T-helper 1 cell treated with Interleukin-12 subunit alpha and Interleukin-12 subunit beta and Interleukin-4 antibody, amounts not matched to agents 30 μg/mL and 1 μg/mL, for 36 hours (primary cell): ENCODE data around the gene EIF3K.

Experiments
- H3K27ac Mint-ChIP-seq: one replicate; pipeline ENCODE4 v1.8.0; 2021; ENCODE audit warnings: mild to moderate bottlenecking, mixed read lengths
- H3K27me3 Mint-ChIP-seq: one replicate; pipeline ENCODE4 v1.8.0; 2021; ENCODE audit warnings: low read depth, mixed read lengths
- H3K36me3 Mint-ChIP-seq: one replicate; pipeline ENCODE4 v1.8.0; 2021; ENCODE audit warnings: low read depth, mixed read lengths
- H3K4me1 Mint-ChIP-seq: one replicate; pipeline ENCODE4 v1.8.0; 2021; ENCODE audit warnings: low read depth, mixed read lengths
- H3K4me3 Mint-ChIP-seq: one replicate; pipeline ENCODE4 v1.8.0; 2021; ENCODE audit warnings: mild to moderate bottlenecking, moderate library complexity, mixed read lengths
- H3K9me3 Mint-ChIP-seq: one replicate; pipeline ENCODE4 v1.8.0; 2021; ENCODE audit warnings: mixed read lengths

Gene EIF3K

DNA sequence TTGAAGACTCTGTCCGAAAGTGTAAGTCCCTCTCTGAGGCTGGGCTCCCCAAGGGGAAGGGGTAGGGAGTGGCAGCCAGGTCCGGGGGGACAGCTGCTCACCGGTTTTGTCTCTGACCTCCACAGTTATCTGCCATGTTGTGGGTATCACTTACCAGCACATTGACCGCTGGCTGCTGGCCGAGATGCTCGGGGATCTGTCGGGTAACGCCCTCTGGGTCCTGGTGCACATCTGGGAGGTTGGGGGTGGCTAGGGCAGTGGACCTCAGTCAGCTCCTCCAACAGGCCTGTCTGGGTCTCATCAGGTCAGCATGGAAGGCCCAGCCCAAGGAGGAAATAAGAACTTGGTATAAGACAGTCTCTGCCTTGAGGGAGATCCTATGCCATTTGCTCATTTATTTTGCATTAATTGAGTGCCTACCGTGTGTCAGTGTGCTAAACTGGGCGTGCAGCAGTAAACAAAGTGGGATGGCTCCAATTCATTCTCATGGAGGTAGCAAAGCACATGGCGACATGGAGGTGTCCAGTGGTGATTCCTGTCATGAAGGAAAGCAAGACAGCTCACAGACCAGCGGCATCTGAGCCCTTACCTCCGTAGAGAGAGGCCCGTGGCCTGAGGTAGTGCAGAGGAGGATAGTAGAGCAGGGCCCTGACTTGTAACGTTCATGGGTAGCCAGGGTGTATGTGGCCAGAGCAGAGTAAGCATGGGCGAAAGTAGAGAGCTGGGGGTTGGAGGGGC, 13.7 kb downstream of the EIF3K start:
- Mint-ChIP-seq H3K9me3 (no peaks in the 10 kb centered on the region), H3K27ac (peak overlapping the region; percentile 59), H3K4me1 (peaks cover 24% of the 10 kb centered on the region), H3K27me3 (no peaks in the 10 kb centered on the region), H3K4me3 (no peak overlapping the region), H3K36me3 (peaks cover 28% of the 10 kb centered on the region)

DNA sequence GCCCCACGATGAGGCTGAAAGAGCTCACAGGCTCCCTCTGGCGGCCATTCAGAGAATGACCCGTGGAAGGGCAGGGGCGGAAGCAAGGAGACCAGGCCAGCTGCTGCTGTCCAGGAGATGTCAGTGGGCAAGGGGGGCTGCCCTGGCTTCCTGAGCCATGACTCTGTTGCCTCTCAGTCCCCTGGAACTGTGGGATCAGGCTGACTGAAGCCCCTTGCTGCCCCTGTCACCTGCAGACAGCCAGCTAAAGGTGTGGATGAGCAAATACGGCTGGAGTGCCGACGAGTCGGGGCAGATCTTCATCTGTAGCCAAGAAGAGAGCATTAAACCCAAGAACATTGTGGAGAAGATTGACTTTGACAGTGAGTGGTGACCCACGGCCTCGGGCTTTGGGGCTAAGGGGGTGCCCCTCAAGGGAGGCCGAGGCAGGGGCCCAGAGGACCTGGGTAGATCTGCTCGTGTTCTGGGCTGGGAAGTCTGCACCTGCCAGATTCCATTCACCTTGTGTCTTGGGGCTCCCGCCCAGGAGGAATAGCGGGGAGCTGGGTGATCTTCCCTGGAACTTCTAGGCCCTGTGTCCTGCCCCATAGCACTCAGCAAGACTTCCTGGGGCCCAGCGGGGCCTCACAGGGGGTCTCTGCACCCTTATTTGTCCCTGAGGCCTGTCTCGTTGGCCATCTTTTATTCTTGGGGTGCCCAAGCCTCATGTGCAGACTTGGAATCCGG, 15.9 kb downstream of the EIF3K start:
- Mint-ChIP-seq H3K4me3 (peak overlapping the region; percentile 6), H3K27ac (peak overlapping the region; percentile 83), H3K36me3 (peaks cover 22% of the 10 kb centered on the region), H3K9me3 (no peaks in the 10 kb centered on the region), H3K4me1 (peaks cover 23% of the 10 kb centered on the region), H3K27me3 (no peaks in the 10 kb centered on the region)

DNA sequence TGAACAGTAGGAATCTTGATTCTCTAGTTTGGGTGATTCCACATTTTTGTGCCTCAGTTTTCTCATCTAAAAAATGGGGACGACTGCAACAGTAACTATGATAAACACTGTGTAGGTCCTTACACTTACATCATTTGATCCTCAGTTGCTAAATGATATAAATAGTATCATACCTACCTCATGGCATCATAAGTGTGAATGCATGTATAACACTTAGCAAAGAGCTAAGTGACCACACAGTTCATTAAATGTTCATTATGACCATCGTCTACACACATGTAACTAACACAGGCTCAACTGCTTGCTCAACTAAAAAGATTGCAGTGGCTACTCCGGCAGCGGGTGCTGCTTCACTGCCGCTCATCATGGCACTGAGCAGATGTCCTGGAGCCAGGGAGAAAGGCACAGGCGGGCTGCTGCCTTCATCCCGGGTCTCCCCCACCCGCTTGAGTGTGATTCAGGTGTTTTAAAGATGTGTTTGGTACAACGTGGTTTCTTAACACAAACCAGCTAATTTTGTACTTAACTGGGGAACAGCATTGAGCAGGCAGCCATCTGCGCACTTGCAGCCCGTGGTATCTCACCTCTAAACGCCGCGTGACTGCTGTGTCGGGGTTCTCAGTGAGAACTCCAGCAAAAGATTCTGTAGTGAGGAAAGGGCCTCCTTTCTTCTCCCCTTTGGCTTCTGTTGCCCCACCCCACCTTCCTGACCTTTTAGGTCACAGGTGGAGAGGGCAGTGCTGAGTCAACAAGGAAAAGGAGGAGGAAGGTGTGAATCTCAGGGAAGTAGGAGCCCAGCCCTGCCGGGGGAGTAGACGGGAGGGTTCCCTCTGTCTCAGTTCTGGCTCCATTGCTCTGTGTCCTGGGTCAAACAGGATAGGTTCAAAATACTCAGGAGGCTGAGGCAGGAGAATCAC, 16.8 kb downstream of the EIF3K start:
- Mint-ChIP-seq H3K4me1 (peaks cover 23% of the 10 kb centered on the region), H3K27ac (peak overlapping the region; percentile 83), H3K27me3 (no peaks in the 10 kb centered on the region), H3K36me3 (peaks cover 22% of the 10 kb centered on the region), H3K9me3 (no peaks in the 10 kb centered on the region), H3K4me3 (no peak overlapping the region)

DNA sequence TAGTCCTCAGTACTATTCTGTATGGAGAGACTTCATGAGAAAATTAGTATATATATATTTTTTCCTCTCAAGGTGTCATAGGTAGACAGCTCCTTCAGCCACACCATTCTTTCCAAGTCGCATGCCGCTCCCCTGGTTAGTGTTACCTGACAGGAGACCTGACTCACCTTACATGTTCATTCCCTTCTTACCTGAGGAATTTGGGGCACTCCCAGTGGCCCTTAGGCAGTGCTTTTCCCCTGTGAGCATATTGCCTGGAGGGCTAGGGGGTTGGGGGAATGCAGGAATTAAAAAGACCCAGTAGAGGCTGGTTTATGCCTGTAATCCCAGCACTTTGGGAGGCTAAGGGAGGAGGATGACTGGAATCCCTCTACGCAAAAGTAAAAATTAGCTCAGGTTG, 19.5 kb downstream of the EIF3K start:
- no peak overlapping the region for H3K4me3 Mint-ChIP-seq
- H3K27ac Mint-ChIP-seq, result peak overlapping the region; percentile 20
- H3K27me3 Mint-ChIP-seq, result no peaks in the 10 kb centered on the region
- no peaks in the 10 kb centered on the region for H3K9me3 Mint-ChIP-seq
- H3K36me3 Mint-ChIP-seq, result peaks cover 8% of the 10 kb centered on the region
- H3K4me1 Mint-ChIP-seq, result peaks cover 24% of the 10 kb centered on the region

DNA sequence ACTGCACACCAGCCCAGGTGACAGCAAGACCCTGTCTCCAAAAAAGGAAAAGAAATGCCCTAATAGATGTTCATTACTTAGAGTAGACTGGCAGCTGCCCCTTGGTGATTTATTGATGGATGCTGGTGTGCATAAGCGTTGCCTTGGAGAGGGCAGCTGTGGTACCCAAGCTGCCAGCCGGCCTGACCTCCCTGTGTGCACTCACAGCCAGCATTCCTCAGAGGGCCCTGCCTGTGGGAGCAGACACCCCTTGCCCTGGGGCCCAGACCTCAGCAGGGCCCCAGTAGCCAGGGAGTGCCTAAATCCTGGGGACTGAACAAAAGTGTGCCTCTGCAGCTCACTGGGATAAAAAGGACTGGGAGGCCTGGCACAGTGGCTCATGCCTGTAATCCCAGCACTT, 20.7 kb downstream of the EIF3K start:
- Mint-ChIP-seq H3K4me1 (peaks cover 21% of the 10 kb centered on the region), H3K27me3 (no peaks in the 10 kb centered on the region), H3K4me3 (no peak overlapping the region), H3K27ac (no peak overlapping the region), H3K9me3 (no peaks in the 10 kb centered on the region), H3K36me3 (peaks cover 5% of the 10 kb centered on the region)

DNA sequence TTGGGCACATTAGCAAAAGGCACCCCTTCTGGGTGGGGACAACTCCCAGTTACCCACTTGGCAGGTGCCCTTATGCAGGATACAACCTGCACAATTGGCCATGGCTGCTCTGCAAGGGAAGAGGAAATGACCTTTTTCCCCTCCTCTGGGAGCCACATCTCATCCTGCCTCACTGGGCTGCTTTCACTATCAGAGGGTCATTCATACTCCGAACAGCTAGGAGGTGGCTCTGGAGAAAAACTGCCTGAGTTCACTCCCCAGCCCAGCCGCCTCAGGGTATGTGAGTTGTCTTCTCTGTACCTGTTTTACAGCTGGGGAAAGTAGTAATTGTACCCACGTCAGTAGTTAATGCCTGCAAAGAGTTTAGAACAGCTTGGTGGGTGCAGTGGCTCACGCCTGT, 21.4 kb downstream of the EIF3K start:
- no peak overlapping the region for H3K4me3 Mint-ChIP-seq
- peaks cover 3% of the 10 kb centered on the region for H3K36me3 Mint-ChIP-seq
- no peaks in the 10 kb centered on the region for H3K27me3 Mint-ChIP-seq
- H3K9me3 Mint-ChIP-seq, result no peaks in the 10 kb centered on the region
- peaks cover 20% of the 10 kb centered on the region for H3K4me1 Mint-ChIP-seq
- H3K27ac Mint-ChIP-seq, result no peak overlapping the region

DNA sequence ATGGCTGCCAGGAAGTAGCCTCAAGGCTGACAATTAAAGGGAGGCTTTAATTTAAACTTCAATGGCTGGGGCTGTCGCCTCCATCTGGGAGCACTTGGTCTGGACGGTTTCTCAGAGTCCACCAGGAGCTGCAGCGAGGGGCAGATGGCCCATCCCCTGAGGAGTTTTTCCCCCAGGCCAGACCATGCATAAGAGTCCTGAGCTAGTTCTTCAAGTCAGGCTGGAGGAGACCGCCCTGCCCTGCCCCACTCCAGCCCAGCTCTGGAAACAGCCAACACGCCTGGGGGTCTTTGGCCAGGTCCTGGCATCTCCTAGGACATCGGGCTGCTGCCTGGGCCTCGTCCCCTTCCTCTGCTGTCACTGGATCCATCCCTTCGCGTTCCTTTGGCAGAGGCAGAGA, 23.2 kb downstream of the EIF3K start:
- no peaks in the 10 kb centered on the region for H3K36me3 Mint-ChIP-seq
- no peaks in the 10 kb centered on the region for H3K9me3 Mint-ChIP-seq
- H3K4me1 Mint-ChIP-seq, result peaks cover 10% of the 10 kb centered on the region
- H3K27ac Mint-ChIP-seq, result no peak overlapping the region
- no peaks in the 10 kb centered on the region for H3K27me3 Mint-ChIP-seq
- H3K4me3 Mint-ChIP-seq, result no peak overlapping the region

DNA sequence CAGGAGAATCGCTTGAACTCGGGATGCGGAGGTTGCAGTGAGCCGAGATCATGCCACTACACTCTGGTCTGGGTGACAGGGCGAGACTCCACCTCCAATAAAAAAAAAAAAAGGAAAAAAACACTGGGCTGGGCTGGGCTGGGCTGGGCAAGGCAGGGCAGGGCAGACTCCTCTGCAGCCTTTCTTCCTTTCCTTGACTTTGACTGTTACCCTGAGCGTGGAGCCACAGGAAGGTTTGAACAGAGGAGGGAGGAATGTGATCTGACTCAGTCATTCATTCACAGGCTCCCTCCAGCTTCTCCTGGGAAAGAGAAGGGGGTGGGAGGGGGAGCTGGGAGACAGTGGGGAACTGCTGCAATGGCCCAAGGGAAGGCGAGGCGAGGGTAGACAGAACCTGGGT, 25.7 kb downstream of the EIF3K start:
- peaks cover 22% of the 10 kb centered on the region for H3K4me1 Mint-ChIP-seq
- no peak overlapping the region for H3K27ac Mint-ChIP-seq
- no peaks in the 10 kb centered on the region for H3K9me3 Mint-ChIP-seq
- H3K4me3 Mint-ChIP-seq, result no peak overlapping the region
- no peaks in the 10 kb centered on the region for H3K27me3 Mint-ChIP-seq
- peaks cover 17% of the 10 kb centered on the region for H3K36me3 Mint-ChIP-seq

DNA sequence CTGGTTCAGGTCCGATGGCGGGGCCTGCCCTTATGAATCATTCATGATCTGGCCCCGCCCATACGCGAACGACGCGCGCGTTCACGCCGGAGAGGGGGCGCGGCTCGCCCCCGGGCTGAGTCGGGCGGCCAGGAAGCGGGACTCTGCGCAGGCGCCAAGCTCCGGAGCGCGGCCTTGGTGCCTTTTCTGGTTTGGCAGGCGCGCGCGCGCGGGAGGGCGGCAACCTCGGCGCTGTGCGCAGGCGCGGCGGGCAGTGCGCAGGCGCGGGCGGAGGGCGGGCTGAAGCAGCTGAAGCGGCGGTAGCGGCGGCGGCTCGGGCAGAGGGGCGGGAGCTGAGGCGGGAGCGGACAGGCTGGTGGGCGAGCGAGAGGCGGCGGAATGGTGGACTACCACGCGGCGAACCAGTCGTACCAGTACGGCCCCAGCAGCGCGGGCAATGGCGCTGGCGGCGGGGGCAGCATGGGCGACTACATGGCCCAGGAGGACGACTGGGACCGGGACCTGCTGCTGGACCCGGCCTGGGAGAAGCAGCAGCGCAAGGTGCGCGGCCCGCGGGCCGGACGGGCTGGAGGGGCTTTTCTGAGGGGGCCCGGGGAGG, 28.5 kb downstream of the EIF3K start, which contains the start of gene ACTN4:
Gene ACTN4 (plus strand): TSS at position 282 of the 598 bp plus-strand sequence. CDS start 97 bp downstream, at position 379.
- Mint-ChIP-seq H3K27ac (peak within 1 kb of the TSS; percentile 87), H3K4me3 (peak within 1 kb of the TSS; percentile 97), H3K27me3 (no peaks in the 10 kb centered on the region), H3K9me3 (no peaks in the 10 kb centered on the region), H3K36me3 (peaks cover 19% of the 10 kb centered on the region), H3K4me1 (peaks cover 39% of the 10 kb centered on the region)

DNA sequence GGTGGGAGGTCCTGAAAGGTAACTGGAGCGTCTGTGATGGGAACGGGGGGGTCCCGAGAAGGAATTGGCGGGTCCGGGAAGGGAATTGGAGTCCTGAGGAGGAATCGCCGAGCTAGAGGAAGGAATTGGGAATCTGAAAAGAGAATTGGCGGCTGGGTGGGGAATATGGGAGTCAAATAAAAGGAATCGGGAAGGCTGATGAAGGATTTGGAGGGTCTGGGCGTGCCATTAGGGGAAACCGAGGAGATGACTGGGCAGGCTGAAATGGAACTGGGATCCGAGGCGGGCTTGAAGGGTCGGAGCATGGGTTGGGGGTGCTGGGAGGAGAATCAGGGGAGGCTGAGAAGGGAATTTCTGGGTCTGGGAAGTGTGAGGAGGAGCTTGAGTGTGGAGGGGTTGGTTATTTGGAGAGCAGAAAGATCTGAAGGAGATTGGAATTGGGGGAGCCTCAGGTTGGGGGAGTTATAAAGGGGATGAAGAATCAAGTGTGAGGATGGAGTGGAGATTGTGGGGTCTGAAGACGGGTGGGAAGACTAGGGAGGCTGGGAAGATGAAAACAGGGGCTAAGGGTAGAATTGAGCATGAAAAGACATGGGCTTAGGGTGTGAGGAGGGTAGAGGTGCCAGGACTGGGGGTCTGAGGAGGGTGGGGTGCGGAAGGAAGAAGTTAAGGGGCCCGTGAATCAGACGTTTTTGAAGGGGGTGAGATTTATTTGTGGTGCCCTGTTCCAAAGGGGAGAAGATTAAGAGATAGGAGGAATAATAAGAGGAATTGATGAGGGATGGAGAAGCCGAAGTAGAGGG, 29.2 kb downstream of the EIF3K start:
- no peaks in the 10 kb centered on the region for H3K9me3 Mint-ChIP-seq
- H3K36me3 Mint-ChIP-seq, result peaks cover 19% of the 10 kb centered on the region
- peaks cover 45% of the 10 kb centered on the region for H3K4me1 Mint-ChIP-seq
- H3K27me3 Mint-ChIP-seq, result no peaks in the 10 kb centered on the region
- H3K27ac Mint-ChIP-seq, result peak overlapping the region; percentile 87
- H3K4me3 Mint-ChIP-seq, result peak overlapping the region; percentile 97

DNA sequence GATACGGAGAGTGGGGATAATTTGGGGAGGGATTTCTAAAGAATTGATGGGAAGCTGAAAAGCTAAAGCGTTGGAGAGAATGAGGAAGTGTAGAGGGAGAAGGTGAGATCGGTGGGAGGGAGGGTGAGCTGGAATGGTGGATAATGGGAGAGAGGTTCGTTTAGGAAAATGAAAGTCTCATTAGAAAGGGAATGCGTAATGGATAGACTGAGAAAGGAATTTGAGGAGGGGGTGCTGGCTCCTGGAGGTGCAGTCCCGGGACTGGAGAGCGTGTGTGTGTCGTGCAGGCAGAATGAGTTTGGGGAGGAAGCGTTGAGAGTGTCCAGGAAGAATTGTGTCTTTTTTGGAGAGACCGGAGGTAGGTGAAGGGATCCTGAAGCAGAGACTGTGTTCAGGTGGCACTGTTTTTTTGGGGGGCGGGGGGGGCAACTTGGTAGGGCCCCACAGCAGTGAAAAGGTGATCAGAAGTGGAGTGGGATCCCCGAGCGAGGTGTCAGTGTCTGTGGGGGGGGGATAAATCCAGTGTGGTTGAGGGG, 29.8 kb downstream of the EIF3K start:
- H3K4me1 Mint-ChIP-seq, result peaks cover 51% of the 10 kb centered on the region
- peaks cover 24% of the 10 kb centered on the region for H3K36me3 Mint-ChIP-seq
- peak overlapping the region; percentile 97 for H3K4me3 Mint-ChIP-seq
- no peaks in the 10 kb centered on the region for H3K27me3 Mint-ChIP-seq
- H3K27ac Mint-ChIP-seq, result peak overlapping the region; percentile 87
- H3K9me3 Mint-ChIP-seq, result no peaks in the 10 kb centered on the region

DNA sequence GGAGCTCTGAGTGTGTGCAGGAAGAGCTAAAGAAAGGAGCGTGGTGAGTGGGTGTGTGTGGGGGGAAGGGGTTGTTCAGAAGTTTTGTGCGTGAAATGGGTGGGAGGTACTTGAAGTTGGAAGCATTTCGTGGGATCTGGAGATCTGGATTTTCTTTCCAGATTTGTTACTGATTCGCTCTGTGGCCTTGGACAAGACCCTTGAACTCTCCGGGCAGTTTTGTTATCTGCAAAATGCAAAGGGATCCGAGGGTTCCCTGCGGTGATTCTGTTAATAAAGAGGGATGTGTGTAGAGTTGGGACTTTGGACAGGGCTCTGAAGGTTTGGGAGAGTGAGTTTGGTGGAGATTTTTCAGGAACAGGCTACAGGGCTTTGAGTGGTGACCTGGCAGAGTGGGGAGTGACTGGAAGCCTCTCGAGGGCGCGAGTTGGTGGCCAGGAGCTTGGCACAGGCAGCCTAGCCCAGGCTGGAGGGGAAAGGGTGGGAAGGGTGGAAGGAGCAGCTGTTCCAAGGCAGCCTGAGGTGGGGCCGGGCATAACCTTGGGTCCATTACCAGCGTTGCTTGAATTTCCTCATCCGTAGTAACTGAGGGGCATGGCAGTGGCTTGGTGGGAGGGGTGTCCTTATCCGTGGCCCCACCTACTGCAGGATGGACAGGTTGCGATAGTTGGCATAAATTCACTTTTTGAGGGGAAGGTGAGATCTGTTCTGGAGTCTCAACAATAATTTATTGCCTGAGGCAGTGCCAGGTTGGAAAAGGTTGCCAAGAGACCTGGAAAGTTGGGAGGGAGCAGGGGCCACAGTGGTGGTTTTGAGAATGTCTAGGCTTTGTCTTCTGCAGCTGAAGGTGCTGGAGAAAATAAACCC, 30.6 kb downstream of the EIF3K start:
- no peak overlapping the region for H3K27ac Mint-ChIP-seq

More for the DNA sequence above, 30.6 kb downstream of the EIF3K start:
- Mint-ChIP-seq H3K27me3 (no peaks in the 10 kb centered on the region), H3K4me3 (peak overlapping the region; percentile 97), H3K36me3 (peaks cover 26% of the 10 kb centered on the region), H3K9me3 (no peaks in the 10 kb centered on the region), H3K4me1 (peaks cover 54% of the 10 kb centered on the region)
